SH-SY5Y (cell line): Measurements from ENCODE around the gene ACAN.

Experiments
- GATA2 ChIP-seq: IDR thresholded peaks from 2 replicates; pipeline ENCODE4 v1.6.1; 2011; ENCODE audit warnings: mild to moderate bottlenecking, low read depth, low read length
- GATA3 ChIP-seq: IDR thresholded peaks from 2 replicates; pipeline ENCODE4 v1.6.1; 2011; ENCODE audit warnings: low read depth, mild to moderate bottlenecking, low read length, moderate library complexity

Gene ACAN

GRCh38 chr15:88890495-88890894, 87.3 kb downstream of the ACAN start:
- no peak for TF ChIP-seq GATA2
- no peak for TF ChIP-seq GATA3

GRCh38 chr15:88891540-88892254, 88.5 kb downstream of the ACAN start:
- no peak for TF ChIP-seq GATA3
- no peak for TF ChIP-seq GATA2

GRCh38 chr15:88894348-88894818, 91.1 kb downstream of the ACAN start:
- TF ChIP-seq GATA2 (no peak), GATA3 (no peak)

GRCh38 chr15:88894819-88895767, 91.9 kb downstream of the ACAN start, which contains the start of gene HAPLN3:
Gene HAPLN3 (minus strand): TSS chr15:88895544. CDS start chr15:88887298, 8,246 bp downstream.
- no peak for TF ChIP-seq GATA3
- no peak for TF ChIP-seq GATA2

GRCh38 chr15:88896333-88897033, 93.2 kb downstream of the ACAN start:
- TF ChIP-seq GATA2 (no peak), GATA3 (no peak)

GRCh38 chr15:88897142-88897455, 93.9 kb downstream of the ACAN start:
- TF ChIP-seq GATA2 (no peak), GATA3 (no peak)

- no peak for TF ChIP-seq GATA3
- TF ChIP-seq GATA2: no peak
Observed at GRCh38 chr15:88897456-88898194, 94.4 kb downstream of the ACAN start.

- TF ChIP-seq GATA3 (no peak), GATA2 (no peak)
Observed at GRCh38 chr15:88898736-88899135, 95.5 kb downstream of the ACAN start.

- TF ChIP-seq GATA3 (no peak), GATA2 (no peak)
Observed at GRCh38 chr15:88899251-88899650, 96.0 kb downstream of the ACAN start.

GRCh38 chr15:88900309-88900981, 97.2 kb downstream of the ACAN start:
- no peak for TF ChIP-seq GATA2
- TF ChIP-seq GATA3: no peak

GRCh38 chr15:88900982-88901418, 97.8 kb downstream of the ACAN start:
- TF ChIP-seq GATA3 (no peak), GATA2 (no peak)

GRCh38 chr15:88901508-88902220, 98.4 kb downstream of the ACAN start:
- TF ChIP-seq GATA2 (no peak), GATA3 (no peak)

GRCh38 chr15:88902221-88902835, 99.1 kb downstream of the ACAN start:
- TF ChIP-seq GATA3 (no peak), GATA2 (no peak)
